ENCODE data around the gene LCE1E.

LCE1E gene

GRCh38 chr1:152760551-152761190 lies 25.4 kb upstream of the LCE1E start:
- H3K4me3 ChIP-seq (ENCODE audit: low read length), result no peak overlapping the region
- DNase-seq (ENCODE audit: low read depth), result no peak
- TF ChIP-seq CTCF (conservative IDR thresholded peaks at IDR 0.05; ENCODE audit: low read depth, low read length), result no peak

- no peak for DNase-seq (ENCODE audit: low read depth)
- no peak for TF ChIP-seq CTCF (conservative IDR thresholded peaks at IDR 0.05; ENCODE audit: low read depth, low read length)
- H3K4me3 ChIP-seq (ENCODE audit: low read length), result no peak overlapping the region
Observed at GRCh38 chr1:152761609-152762213, 24.3 kb upstream of the LCE1E start.

- no peak overlapping the region for H3K4me3 ChIP-seq (ENCODE audit: low read length)
- DNase-seq (ENCODE audit: low read depth), result no peak
- no peak for TF ChIP-seq CTCF (conservative IDR thresholded peaks at IDR 0.05; ENCODE audit: low read depth, low read length)
Observed at GRCh38 chr1:152768847-152769533, 17.1 kb upstream of the LCE1E start.

- DNase-seq (ENCODE audit: low read depth), result no peak
- no peak for TF ChIP-seq CTCF (conservative IDR thresholded peaks at IDR 0.05; ENCODE audit: low read depth, low read length)
Observed at GRCh38 chr1:152770411-152770810, 15.6 kb upstream of the LCE1E start.

GRCh38 chr1:152774875-152775274 lies 11.2 kb upstream of the LCE1E start, which contains the start of gene LCE1F:
TSS of gene LCE1F (plus strand) at chr1:152775140. CDS start at chr1:152776372, 1,232 bp downstream.
- no peak for DNase-seq (ENCODE audit: low read depth)
- TF ChIP-seq CTCF (conservative IDR thresholded peaks at IDR 0.05; ENCODE audit: low read depth, low read length), result no peak
- H3K4me3 ChIP-seq (ENCODE audit: low read length), result no peak within 1 kb of the TSS

More at GRCh38 chr1:152770411-152770810, 15.6 kb upstream of the LCE1E start:
- no peak overlapping the region for H3K4me3 ChIP-seq (ENCODE audit: low read length)

GRCh38 chr1:152776361-152776760 lies 9.7 kb upstream of the LCE1E start:
- no peak overlapping the region for H3K4me3 ChIP-seq (ENCODE audit: low read length)
- no peak for TF ChIP-seq CTCF (conservative IDR thresholded peaks at IDR 0.05; ENCODE audit: low read depth, low read length)
- no peak for DNase-seq (ENCODE audit: low read depth)
